ENCODE measurements around the gene SHCBP1L. TPM values are rescaled to one million over a fixed set of nuclear protein-coding genes. Genes with fewer than 3 reads are reported as not detected.

The SHCBP1L gene
- under 1 TPM; 0.32 to 0.72 (median 0.39) TPM for polyA plus RNA-seq (ENCODE audit: insufficient read length in 4 of 4)

DNA sequence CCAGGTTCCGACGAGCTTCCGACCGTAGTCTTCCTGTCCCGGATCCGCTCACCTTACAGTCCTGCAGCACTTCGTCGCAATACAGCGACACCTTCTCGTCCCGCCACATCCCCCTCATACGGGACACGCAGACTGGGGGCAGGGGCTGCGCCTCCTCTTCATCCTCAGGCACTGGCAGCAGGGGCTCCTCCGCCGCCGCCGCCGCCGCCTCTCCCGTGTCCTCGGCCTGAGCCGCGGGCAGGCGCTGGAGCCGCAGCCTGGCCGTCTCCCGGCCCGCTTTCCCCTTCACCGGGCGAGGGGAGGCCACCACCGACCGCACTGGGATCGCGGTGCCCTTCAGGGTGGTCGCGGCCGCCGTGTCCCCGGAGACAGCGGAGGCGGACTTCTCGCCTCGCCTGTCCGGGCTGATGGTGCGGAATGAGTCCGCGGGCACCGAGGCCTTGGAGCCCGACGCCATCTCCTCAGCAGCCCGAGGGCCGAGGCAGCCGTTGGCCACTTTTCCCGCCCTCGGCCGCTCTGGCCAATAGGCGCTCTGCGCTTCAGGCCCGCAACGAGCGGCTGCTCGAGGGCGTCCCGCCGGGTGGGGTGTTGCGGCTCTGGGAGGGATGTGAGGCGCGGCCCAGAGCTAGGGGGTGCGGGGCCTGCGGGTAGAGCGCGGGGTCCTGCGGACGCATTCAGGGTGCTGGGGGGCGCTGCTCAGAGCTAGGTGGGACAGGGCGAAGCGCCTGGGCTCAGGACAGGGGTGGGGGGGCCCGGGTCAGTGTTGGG, at the start of gene SHCBP1L:
Gene SHCBP1L, minus strand, starts transcription at position 490 of the 768 bp plus-strand sequence. Its CDS starts 33 bp downstream, at position 457.
- DNase-seq (ENCODE audit: low read depth in 4 of 4, low spot score in 3 of 4), result no peak

GRCh38 chr1:183002267-183002666, 49.3 kb upstream of the SHCBP1L start:
- DNase-seq (ENCODE audit: low read depth in 4 of 4, low spot score in 3 of 4), result no peak

GRCh38 chr1:183000167-183000962, 47.4 kb upstream of the SHCBP1L start:
- no peak for DNase-seq (ENCODE audit: low read depth in 4 of 4, low spot score in 3 of 4)

DNA sequence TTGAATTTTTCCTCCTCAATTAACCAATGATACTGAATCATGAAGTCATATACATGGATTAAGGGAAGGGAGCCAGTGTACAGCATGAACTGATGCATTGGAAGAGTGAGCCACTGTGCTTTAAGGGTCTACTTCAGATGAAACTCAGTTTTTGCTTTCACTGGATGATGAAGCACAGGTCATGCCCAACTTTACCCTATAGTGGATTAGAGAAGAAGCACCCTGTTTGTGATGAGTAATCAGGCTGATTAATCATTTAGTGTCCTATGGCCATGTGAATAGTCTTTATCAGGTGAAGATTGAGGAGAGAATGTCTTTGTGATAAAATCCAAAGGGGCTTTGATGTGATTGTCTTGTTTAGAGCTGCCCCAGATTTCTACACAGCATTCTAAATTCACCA, 45.5 kb upstream of the SHCBP1L start:
- DNase-seq (ENCODE audit: low read depth in 4 of 4, low spot score in 3 of 4), result no peak

DNA sequence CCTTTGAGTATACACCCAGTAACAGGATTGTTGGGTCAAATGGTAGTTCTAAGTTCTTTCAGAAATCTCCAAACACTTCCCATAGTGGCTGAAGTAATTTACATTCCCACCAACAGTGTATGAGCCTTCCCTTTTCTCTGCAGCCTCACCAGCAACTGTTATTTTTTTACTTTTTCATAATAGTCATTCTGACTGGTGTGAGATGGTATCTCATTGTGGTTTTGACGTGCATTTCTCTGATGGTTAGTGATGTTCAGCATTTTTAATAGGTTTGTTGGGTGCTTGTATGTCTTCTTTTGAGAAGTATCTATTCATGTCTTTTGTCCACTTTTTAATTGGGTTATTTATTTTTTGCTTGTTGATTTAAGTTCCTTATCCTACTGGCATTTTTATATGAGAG, 43.9 kb upstream of the SHCBP1L start:
- no peak for DNase-seq (ENCODE audit: low read depth in 4 of 4, low spot score in 3 of 4)

GRCh38 chr1:182995894-182996293, 42.9 kb upstream of the SHCBP1L start:
- no peak for DNase-seq (ENCODE audit: low read depth in 4 of 4, low spot score in 3 of 4)

GRCh38 chr1:182993746-182994145, 40.8 kb upstream of the SHCBP1L start:
- DNase-seq (ENCODE audit: low read depth in 4 of 4, low spot score in 3 of 4), result no peak

GRCh38 chr1:182990413-182991144, 37.6 kb upstream of the SHCBP1L start:
- DNase-seq (ENCODE audit: low read depth in 4 of 4, low spot score in 3 of 4), result no peak

- no peak for DNase-seq (ENCODE audit: low read depth in 4 of 4, low spot score in 3 of 4)
Observed at GRCh38 chr1:182985876-182986275, 32.9 kb upstream of the SHCBP1L start.

DNA sequence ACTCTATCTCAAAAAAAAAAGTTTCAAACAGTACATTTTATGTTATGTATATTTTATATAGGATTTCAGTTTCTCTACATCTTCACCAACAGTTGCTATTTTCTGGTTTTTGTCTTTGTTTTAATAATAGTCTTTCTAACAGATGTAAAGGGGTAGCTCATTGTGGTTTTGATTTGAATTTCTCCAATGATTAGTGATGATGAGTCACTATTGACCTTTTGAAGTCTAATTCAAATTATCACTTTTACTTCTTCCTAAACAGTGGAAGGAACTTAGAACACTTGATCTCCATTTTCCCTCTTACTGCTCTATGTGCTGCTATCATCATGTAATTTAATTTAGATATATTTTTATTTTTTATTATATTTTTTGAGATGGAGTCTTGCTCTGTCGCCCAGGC, 31.7 kb upstream of the SHCBP1L start:
- DNase-seq (ENCODE audit: low read depth in 4 of 4, low spot score in 3 of 4), result no peak

DNA sequence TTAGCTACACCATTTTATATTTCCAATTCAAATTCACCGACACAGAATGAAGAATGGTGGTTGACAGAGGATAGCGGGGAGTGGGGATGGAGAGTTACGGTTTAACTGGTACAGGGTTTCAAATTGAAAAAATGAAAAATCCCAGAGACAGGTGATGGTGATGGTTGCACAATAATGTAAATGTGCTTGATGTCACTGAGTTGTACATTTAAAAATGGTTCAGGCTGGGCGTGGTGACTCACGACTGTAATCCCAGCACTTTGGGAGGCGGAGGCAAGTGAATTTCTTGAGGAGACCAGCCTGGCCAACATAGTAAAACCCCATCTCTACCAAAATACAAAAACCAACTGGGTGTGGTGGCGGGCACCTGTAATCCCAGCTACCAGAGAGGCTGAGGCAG, 31.2 kb upstream of the SHCBP1L start:
- DNase-seq (ENCODE audit: low read depth in 4 of 4, low spot score in 3 of 4), result no peak

DNA sequence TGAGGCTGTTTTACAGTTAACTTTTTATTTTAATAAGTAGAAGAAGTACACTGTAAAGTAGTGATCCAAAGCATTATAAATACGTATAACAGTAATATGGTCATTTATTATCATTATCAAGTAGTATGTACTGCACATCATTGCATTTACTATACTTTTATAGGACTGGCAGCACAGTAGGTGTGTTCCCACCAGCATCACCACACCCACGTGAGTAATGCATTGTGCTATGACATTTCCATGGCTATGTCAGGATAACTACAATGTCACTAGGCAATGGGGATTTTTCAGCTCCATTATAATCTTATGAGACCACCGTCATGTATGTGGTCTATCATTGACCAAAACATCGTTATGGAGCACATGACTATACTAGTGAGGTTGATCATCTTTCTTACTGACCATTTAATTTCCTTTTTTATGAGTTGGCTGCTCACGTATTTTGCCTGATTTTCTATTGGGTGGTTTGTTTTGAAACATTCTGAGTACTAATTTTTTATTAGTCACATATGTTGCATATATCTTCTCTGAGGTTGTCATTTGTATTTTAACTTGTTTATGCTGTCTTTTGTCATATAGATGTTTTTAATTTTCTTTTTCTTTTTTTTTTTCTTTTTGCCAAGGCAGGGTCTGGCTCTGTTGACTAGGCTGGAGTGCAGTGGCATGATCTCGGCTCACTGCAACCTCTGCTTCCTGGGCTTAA, 25.3 kb upstream of the SHCBP1L start:
- no peak for DNase-seq (ENCODE audit: low read depth in 4 of 4, low spot score in 3 of 4)

DNA sequence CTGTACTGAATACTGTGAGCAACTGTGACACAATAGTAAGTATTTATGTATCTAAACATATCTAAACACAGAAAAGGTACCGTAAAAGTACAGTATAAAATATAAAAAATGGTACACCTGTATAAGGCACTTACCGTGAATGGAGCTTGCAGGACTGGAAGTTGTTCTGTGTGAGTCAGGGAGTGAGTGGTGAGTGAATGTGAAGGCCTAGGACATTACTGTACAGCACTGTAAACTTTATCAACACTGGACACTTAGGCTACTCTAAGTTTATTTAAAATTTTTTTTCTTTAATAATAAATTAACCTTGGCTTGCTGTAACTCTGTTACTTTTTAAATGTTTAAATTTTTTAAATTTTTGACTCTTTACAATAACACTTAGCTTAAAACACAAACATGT, 24.5 kb upstream of the SHCBP1L start:
- no peak for DNase-seq (ENCODE audit: low read depth in 4 of 4, low spot score in 3 of 4)

DNA sequence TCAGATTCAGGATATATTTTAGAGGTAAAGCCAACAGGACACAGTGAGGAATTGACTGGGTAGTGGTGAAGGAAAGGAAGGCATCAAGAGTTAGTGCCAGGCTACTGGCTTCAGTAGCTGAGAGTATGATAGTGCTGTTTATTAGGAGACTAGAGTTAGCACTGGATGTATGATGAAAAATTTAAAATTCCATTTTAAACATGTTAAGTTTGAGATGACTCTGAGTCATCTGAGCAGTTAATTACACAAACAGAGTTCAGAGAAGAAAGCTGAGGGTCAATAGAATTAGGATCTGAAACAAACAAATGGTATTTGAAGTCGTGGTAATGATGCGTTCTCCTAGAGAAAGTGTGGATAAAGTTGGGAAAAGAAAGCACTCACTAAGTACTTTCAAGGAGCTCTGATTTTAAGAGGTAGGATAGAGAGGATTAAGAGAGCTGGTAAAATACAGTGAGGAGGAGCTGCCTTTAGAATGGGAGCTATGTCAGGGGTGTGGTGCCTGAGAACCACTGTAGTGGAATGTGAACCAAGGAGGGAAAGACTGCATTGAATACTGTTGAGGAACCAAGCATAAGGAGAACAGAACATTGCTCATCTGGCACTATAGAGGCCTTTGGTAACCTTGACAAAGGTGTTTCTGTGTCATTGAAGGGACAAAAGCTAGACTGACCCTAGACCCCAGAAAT, 21.7 kb upstream of the SHCBP1L start:
- DNase-seq (ENCODE audit: low read depth in 4 of 4, low spot score in 3 of 4), result no peak

DNA sequence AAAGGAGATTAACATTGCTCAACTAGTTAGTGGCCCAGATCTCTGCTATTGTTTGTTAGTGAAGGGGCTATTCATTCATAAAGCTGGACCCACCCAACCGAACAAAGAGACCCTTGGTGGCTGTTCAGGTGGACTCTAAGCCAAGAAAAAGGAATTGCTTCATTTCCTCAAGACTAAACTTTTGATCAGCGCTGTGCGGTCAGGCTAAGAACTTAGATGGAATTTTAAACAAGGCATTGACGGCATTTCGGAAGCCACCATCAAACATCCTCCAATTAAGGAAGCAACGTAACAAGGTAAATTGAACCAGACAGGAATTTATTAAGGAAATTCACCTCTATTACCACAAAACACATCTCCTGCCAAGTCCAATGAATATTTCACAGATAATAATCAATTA, 19.9 kb upstream of the SHCBP1L start:
- no peak for DNase-seq (ENCODE audit: low read depth in 4 of 4, low spot score in 3 of 4)

DNA sequence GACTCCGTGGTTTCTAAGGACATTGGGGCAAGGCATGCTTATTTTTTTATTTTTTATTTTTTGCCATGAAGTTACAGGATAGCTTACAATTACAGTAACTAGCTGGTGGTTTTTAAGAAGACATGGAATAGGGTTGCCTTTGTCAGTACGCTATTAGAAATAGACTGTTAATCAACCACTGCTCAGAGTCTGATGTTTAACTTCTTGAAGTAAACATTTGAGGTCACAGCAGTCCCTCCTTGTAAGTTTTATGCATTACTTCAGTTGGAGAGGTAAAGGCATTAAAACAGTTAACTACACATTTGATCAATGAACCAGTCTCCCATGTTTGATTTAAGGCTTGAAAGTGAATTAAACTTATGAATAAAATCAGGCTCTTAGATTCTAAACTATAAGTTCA, 19.3 kb upstream of the SHCBP1L start:
- no peak for DNase-seq (ENCODE audit: low read depth in 4 of 4, low spot score in 3 of 4)

DNA sequence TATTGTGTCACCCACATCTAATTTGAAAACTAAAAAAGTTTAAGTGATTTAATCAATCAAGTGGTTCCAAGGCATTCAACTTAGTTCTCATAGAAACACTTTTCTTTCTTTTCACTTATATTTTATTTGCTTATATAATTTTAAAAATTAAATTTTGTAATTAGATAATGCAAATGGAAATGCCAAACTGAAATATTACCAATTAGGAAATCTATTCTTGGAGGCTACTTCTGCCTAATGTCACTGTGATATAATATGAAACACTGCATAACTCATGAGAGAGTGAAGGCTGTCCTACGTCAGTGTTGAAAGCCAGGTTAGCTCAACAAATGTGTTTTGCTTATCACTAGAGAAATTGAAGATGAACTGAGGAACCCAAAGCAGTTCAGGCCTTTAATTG, 18.3 kb upstream of the SHCBP1L start:
- DNase-seq (ENCODE audit: low read depth in 4 of 4, low spot score in 3 of 4), result no peak

GRCh38 chr1:182968836-182969734, 16.1 kb upstream of the SHCBP1L start:
- no peak for DNase-seq (ENCODE audit: low read depth in 4 of 4, low spot score in 3 of 4)

DNA sequence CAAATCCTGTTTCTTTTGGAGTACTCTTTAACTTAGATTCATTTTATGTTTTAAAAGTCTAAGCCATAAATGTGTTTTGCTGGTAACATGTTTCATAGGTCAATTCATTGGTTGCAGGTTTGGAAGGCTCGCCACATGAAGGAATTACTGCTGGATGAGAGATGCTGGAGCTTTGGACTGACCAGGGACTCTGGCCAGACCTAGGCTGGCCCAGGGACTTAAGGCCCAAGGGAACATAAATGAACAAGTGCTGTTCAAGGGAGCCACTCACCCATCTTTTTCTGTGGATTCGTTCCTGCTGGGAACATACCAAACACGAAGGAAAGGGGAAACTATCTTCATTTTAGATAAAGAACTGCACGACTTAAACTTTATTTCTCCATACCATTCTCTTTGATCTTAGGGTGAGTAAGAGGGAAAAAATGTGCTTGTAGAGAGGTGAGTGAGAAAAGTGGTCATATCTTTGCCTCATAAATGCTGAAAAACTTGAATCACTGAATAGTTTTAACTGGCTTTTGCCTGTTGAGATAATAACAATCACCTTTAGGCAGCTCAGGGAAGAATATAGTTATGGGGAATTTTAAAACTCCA, 15.3 kb upstream of the SHCBP1L start:
- DNase-seq (ENCODE audit: low read depth in 4 of 4, low spot score in 3 of 4), result no peak

Measured in left renal pelvis (tissue), 4 donors.